ENCODE data around the gene CDT1. TPM values are rescaled to one million over a fixed set of nuclear protein-coding genes. Genes with fewer than 3 reads are reported as not detected.
A peak's percentile ranks its signal among the peaks of the same experiment; 100 is the strongest.

CDT1 gene
- total RNA-seq, 2 donors from 2014 or later = 1.0 to 2.3 TPM

GRCh38 chr16:88841521-88842307 is 38.1 kb downstream of the CDT1 start:
- ATAC-seq = no peak

DNA sequence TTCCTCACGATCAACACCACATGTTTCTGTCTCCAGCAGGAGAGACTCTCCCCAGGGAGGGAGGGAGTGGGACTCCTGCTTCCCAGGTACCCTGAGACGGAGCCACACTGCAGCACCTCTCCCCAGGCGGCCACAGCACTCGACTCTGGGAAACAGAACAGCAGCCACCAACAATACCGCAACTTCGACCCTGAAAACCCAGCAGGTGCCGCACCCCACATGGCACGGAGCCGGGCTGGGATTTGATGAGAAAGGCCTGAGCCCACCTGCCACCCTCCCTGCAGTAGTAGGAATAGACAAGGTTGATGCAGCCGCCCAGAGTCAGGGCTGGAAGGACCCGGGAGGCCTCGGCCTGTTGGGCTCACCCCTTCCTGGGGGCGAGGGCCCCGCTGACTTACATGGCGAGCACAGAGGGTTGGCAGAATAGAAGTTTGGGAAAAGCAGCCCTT is 38.7 kb downstream of the CDT1 start:
- intact Hi-C loops (cut with DNase I) = no loop called here
- DNase-seq (no peak), ATAC-seq (no peak)

More at GRCh38 chr16:88841521-88842307, 38.1 kb downstream of the CDT1 start:
- intact Hi-C loops (cut with DNase I) = no loop called here
- DNase-seq = no peak

DNA sequence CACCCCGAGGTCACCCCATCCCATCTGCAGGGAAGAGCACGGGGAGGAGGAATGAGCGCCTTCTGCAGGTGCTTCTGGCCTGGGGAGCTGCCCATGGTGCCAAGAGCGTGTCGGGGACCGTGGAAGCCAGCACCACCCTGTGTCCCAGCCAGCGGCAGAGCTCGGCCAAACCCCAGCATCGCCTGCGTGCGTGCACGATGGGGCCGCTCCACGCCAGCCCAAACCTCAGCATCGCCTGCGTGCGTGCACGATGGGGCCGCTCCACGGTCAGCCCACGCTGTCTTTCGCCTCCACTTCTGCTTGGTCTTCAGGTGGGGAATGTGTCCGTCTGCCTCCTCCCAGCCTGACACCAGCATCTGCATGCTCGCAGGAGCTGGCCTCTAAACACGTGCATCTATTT is 39.2 kb downstream of the CDT1 start:
- intact Hi-C loops (cut with DNase I) = no loop called here

GRCh38 chr16:88843256-88843655 is 39.7 kb downstream of the CDT1 start:
- no peak for DNase-seq
- ATAC-seq = no peak
- intact Hi-C loops (cut with DNase I) = no loop called here

More for the DNA sequence above, 39.2 kb downstream of the CDT1 start:
- DNase-seq = no peak
- no peak for ATAC-seq

- intact Hi-C loops (cut with DNase I) = no loop called here
- no peak for ATAC-seq
- DNase-seq = no peak
These were observed 40.9 kb downstream of the CDT1 start for GRCh38 chr16:88844419-88845036.

DNA sequence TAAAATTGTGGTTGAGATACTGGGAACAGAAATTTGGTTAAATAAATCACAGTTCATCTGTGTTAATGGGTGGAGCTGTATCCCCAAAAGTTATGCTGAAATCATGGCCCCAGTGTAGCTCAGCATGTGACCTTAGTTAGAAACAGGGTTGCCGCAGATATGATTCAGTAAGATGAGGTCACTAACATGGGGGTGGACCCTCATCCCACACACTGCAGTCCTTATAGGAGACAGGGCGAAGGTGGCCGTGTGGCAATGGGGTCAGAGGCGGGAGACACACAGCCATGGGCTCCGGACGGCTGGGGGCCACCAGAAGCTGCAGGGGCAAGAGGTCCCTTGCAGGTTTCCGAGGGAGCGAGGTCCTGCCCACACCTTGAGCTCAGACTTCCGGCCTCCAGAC is 42.5 kb downstream of the CDT1 start:
- no peak for ATAC-seq
- no peak for DNase-seq

GRCh38 chr16:88847654-88848053 is 44.1 kb downstream of the CDT1 start:
- ATAC-seq = no peak
- intact Hi-C loops (cut with DNase I) = no loop called here

More for the DNA sequence above, 42.5 kb downstream of the CDT1 start:
- intact Hi-C loops (cut with DNase I) = no loop called here

DNA sequence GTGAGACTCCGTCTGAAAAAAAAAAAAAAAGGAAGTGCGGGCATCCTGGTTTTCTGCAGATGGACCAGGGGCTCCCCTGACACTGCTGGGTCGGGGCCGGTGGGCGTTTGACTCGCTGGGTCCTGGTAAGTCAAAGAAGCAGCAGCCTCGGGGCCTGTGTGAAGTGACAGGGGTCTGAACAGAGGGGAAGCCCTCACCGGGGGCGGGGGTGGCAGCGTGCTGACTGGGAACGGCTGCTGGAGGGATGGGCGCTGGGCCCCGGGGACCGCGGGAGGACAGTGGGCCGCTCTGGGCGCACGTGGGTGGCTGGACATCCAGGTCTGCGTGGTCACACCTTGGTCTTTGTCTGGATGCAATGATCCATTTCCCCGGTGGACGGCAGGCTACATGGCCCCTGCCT is 45.0 kb downstream of the CDT1 start:
- no peak for DNase-seq
- ATAC-seq = no peak
- intact Hi-C loops (cut with DNase I) = no loop called here

More at GRCh38 chr16:88847654-88848053, 44.1 kb downstream of the CDT1 start:
- no peak for DNase-seq

DNA sequence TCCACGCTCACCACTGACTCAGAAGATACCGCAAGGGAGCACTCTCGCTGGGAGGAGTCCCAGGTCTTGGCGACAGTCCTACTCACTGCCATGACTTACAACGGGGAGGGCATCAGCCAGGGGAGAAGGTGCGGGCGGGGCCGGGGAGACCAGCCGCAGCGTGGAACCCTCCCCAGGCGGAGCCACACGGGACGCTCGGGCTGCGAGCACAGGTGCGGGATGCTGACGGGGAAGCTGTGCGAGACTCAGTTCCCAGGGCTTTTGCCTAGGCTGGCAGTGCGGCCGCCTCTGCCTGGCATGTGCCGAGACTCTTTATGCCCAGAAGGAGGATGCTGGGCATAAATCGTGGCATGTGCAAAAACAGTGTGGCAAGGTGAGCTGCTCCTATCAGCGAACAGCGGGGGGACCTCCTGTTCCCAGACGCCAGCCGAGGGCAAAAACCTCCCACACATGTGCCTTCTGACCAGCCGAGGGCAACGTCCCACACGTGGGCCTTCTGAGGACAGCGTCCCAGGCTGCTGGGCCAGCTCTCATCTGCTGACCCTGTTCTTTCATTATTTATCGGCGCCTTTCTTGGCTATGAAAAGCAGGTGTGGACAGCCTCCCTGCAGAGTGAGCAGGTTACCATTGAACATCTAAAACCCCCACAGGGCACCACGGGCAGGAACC is 47.1 kb downstream of the CDT1 start:
- DNase-seq = no peak
- intact Hi-C loops (cut with DNase I) = no loop called here
- ATAC-seq = no peak

DNA sequence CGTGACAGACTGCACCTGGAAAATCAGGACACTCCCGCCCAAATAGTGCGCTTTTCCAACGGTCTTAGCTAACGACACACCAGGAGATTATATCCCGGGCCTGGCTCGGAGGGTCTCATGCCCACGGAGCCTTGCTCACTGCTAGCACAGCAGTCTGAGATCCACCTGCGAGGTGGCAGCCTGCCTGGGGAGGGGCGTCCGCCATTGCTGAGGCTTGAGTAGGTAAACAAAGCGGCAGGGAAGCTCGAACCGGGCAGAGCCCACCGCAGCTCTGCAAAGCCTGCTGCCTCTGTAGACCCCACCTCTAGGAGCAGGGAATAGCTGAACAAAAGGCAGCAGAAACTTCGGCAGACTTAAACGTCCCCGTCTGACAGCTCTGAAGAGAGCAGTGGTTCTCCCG is 48.0 kb downstream of the CDT1 start:
- DNase-seq (no peak), ATAC-seq (no peak)
- intact Hi-C loops (cut with DNase I) = no loop called here

GRCh38 chr16:88853325-88853941 is 49.8 kb downstream of the CDT1 start:
- intact Hi-C loops (cut with DNase I) = no loop called here
- ATAC-seq (no peak), DNase-seq (no peak)

DNA sequence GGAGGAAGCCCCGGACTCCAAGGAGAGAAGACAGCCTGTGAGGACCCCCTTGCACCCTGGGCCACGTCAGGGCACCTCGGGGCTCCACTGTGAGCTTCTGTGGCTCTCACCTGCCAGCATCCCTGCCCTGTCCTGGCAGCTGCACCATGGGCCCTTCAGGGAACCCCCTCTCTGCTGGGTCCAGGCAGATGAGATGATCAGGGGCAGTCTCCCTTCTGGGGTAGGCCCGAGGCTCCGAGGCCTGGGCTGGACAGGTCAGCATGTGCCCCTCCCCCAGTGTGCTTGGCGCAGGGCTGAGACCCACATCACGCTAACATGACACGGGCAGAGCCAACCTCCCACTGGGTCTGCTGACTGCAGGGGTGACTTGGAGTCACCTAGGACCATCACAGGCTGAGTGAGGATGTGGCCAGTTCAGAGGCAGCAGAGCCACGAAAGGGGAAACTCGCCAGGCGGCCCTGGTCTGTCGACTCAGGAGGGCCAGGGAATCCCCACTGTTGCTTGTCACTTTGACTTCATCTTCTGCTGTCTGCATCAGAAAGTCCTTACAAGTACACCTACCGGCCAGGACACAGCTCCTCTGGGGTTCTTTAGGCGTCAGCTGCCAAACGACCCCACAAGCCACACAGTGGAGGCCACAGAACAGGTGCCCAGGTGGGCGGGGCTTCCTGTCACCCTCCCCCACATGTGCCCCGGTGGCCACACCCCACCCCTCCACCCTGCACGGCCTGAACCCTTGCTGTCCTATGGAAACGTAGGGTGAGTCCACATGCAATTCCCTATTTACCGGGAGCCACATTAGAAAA is 50.9 kb downstream of the CDT1 start:
- ATAC-seq (no peak), DNase-seq (no peak)
- intact Hi-C loops (cut with DNase I) = no loop called here

DNA sequence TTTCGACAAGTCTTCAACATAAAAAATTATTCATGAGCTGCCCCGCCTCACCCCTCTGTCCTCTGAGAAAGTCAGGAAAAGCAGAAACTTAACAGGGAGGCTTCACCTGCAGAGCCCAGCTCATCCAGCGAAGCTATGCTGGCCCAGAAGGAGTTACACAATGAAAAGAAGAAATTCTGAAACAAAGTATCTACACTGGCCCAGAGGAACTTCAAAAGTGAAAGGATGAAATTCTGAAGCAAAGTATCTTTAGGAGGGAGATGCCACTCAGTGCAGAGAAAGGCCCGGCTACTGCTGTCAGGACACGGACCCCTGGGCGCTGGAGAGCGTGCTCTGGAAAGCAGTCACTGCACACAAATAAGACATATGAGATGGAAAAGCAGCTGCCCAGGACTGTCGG is 51.6 kb downstream of the CDT1 start:
- intact Hi-C loops (cut with DNase I) = no loop called here
- DNase-seq = no peak
- ATAC-seq = no peak

DNA sequence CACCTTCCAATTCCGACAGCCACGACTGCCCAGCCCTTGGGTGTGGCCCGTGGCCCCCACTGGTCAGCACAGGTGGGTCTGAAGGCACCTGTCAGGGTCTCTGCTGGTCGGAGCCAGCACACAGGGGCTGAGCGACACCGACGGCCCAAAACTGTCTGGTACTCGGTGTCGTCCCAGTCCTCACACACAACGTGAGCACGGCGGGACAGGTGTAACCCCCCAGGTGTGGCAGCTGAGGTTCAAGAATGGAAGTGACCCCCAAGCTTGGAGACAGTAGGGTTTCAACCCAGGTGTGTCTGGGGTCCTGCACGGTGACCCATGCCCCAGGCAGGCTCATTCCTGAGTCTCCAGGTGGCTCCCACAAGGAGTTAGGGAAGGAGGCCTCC is 52.1 kb downstream of the CDT1 start:
- ATAC-seq (no peak), DNase-seq (no peak)
- intact Hi-C loops (cut with DNase I) = no loop called here

GRCh38 chr16:88856122-88856827 is 52.7 kb downstream of the CDT1 start:
- ATAC-seq (peak; percentile 44 to 60), DNase-seq (no peak)
- intact Hi-C loops (cut with DNase I) = no loop called here

- intact Hi-C loops (cut with DNase I) = no loop called here
- peak; percentile 99 for DNase-seq
- peak; percentile 97 for ATAC-seq
These were observed 53.5 kb downstream of the CDT1 start, which contains the start of the genes GALNS and TRAPPC2L for GRCh38 chr16:88856828-88857727. TSS of gene GALNS (minus strand) at chr16:88856947. CDS start at chr16:88856877, 70 bp downstream. TSS of gene TRAPPC2L (plus strand) at chr16:88857127. CDS start at chr16:88857151, 24 bp downstream.

DNA sequence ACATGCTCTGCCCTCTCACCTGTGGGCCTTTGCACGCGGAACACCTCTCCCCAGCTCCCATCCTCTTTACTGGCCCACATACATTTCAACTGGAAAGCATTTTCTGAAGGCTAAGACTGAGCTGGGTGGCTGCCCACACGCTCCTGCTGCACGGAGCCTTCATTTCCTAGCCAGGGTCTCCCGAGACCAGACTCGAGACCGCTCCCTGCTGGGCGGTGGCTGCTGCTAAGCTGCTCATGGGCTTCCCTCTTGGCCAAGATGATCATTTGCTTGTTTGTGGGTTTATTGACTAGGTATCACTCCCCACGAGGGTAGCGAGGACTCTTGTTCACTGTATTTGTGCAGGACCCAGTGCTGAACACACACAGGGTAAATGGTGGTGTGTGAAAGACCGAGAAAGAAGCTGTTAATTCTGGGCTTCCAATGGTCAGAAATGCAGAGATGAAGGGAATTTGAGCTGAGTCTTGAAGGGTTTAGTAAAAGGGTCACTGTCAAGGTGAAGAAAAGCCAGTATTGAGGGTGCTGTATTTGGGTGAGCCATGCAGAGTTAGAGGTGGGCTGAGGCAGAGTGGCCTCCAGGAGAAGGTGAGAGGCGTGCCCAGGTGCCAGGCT is 54.2 kb downstream of the CDT1 start:
- intact Hi-C loops (cut with DNase I) = no loop called here
- ATAC-seq = peak; percentile 69 to 79
- peak; percentile 79 for DNase-seq

Measured in left cardiac atrium (tissue), 4 donors.